Activated effector memory CD4-positive, alpha-beta T cell treated with anti-CD3 and anti-CD28 coated beads, Interleukin-2, amount 50 U/mL, for 16 hours (primary cell): ENCODE data around the gene SH2D3A.
"Not testable (repeated sequence)": the region's sequence is repeated elsewhere in the genome, so short reads cannot be mapped to it uniquely, and the experiment has no call there.

Experiments
- DNase-seq: peaks from one replicate; pipeline ENCODE4 v3.0.0-alpha.2; 2020

The SH2D3A gene

DNA sequence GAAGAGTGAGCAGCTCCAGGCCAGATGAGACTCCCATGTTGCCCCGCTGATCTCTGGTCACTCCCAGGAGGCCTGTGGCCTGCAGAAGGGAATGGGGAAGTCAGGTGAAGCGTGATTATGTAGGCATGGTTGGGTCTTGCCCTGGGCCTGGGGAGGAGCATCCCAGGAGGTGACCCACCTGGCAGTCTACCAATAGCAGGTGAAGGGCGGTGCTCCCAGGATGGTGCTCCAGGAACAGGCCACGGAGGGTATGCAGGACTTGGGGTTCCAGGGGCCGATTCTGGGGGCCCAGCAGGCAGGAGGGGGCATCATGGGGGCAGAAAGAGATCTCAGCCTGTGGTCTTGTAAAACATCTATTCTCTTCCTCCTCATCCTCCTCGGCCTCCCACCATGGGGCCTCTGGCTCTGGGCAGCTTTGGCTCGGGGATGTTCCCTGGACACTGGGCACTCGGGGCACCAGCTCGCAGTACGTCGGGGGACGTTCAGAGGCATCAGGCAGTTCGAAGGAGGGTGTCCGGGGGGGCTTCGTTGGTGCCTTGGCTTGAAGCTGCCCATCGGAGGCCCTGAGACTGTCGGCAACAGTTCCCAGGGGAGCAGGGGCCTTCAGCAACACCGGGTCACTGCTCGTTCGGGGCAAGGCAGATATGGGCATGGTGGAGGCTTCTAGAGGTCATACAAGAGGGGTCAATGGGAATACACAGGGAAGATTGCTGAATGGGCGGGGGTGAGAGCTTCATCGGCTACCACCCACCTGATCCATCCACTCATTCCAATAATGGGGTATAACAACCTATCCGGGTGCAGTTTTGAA lies 12.4 kb downstream of the SH2D3A start:
- peak; percentile 57 for DNase-seq

DNA sequence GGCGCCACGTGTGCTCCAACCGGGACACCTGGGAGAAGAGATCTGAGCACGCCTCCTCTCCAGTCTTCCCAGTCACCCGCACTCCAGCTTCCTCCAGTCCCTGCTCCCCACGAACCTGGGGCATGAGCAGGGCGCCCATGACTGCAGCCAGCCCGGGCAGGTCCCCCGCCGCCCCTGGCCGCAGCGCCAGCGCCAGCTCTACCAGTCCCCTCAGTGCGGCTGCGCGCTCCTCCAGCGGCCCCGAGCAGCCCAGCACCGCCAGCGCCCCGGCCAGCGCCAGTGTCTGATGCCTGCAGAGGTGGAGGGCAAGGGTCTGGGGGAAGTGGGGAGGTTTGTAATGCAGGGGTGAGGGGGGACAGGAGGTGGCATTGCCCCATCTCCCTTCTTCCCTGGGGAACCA lies 13.1 kb downstream of the SH2D3A start:
- peak; percentile 58 for DNase-seq

DNA sequence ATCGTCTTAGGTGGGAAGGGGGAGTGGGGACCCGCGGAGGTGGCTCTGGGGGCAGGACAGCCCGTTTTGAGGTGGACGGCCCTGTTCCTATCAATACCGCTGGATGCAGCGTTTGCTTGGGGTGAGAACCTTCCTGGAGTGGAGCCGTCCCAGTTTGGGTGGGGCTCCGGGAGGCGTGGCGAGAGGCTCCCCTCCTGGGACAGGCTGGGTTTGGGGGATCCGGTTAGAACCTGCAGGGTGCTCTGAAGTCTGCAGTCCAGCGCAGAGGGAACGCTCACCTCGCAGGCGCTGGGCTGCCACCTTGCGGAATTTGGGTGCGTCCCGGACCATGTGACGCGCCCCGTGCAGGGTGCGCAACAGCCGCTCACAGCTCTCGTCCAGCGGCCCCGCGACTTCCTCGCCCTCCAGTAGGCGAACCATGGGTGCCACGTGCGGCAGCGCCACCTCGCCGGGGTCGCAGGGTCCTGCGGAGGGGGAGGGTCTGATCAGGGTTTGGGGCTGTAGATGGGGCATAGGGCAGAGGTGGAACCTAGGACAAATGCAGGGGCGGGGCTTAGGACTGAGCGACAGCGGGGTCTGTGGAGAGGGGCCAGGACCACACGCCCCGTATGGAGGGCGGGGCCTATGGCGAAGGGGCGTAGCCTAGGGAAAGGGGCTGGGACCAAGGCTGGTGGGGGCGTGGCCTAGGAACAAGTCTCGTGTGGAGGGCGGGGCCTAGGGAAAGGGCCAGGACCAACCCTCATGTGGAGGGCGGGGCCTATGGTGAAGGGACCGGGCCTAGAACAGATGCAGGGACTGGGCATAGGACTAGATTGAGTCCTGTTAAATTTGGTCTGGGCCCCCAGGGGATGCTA lies 13.8 kb downstream of the SH2D3A start:
- DNase-seq, result peak; percentile 90

DNA sequence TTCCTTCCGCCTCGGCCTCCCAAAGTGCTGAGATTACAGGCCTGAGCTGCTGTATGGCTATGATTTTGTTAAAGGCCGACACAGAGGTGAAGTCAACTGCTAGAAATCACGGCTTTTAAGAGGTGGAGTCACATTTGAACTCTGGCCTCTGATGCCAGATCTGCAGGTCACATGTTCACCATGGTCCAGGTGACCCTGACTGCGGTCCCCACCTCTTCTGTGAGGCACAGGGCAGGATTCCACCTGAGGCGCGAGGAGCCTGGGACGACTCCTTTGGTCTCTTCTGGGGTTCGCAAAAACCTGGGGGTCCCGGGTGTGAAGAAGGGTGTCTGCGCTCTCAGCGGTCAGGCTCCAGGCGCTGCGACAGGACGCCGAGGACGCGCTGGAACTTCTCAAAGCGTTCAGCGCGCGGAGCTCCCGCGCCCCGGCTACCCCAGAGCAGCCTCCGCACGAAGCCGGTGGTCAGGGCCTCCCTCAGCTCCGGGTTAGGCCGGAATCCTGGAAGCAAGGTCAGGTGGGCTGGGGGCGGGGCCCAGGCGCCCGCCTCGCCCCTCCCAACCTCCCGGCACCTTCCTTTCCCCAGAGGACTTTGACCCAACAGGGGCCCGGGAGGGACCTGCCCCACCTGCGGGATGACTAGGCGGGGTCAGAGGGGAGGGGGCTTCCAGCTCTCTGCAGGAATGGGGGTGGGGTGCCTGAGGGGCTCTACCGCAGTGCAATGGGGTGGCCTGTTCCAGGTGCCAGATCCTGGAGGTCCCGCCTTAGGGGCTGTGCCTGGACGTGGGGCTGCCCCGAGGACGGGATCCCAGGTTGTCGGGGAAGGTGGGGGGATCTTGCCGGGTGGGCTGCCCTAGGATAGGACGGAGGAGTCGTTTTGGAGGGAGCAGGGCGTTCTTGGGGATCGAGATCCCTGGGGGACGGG lies 14.7 kb downstream of the SH2D3A start:
- no peak for DNase-seq

DNA sequence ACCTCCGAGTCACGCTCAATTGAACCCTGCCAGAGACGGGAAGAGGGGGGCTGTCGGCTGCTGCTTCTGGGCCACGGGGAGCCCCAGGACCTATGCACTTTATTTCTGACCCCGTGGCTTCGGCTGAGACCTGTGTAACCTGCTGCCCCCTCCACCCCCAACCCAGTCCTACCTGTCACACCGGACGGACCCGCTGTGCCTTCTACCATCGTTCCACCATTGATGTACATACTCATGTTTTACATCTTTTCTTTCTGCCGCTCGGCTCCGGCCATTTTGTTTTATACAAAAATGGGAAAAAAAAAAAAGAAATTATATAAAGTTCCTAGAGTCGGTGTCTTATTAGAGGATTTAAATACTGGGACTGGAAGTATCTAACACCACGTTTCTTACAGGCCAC lies 16.0 kb downstream of the SH2D3A start:
- no peak for DNase-seq

DNA sequence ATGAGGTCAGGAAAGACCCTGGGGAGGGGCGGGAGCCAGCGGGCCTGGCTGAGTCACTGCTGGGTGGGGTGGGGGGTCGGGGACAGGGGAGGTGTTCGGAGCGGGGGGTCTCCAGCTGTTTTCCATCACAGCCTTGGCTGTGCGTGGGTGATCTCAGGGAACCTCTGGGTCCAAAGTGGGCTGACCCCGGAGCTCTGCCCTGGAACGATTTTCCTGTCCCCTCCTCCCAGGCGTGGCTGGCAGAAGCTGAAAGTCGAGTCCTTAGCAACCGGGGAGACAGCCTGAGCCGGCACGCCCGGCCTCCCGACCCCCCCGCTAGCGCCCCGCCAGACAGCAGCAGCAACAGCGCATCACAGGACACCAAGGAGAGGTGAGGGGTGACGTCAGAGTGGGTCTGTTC lies 17.2 kb downstream of the SH2D3A start:
- no peak for DNase-seq

DNA sequence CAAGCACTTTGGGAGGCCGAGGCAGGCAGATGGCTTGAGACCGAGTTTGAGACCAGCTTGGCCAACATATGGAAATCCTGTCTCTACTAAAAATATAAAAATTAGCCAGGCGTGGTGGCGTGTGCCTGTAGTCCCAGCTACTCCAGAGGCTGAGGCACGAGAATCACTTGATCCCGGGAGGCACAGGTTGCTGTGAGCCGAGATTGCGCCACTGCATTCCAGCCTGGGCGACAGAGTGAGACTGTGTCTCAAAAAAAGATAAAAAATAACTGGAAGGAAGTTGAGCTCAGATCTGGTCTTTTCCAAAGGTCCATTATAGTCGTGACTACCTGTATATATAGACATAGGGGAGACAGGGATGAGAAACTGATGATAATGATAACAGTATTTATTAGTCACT lies 18.7 kb downstream of the SH2D3A start:
- not testable (repeated sequence) for DNase-seq

DNA sequence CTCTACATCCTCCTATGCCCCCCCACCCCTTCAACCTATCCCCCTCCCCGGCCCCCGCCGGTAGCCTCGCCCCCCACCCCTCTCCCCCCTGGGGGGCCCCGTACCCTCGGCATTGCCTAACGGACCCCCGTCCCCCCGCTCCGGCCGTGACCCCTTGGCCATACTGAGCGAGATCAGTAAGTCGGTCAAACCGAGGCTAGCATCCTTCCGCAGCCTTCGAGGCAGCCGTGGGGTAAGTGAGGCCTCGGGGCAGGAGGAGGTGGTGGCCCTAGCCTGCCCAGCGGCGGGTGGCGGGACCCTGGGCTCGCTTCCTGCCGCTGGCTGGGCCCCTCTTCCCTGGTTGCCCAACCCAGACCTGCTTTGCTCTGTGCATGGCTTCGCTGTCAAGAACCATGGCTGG lies 21.3 kb downstream of the SH2D3A start:
- DNase-seq, result no peak

DNA sequence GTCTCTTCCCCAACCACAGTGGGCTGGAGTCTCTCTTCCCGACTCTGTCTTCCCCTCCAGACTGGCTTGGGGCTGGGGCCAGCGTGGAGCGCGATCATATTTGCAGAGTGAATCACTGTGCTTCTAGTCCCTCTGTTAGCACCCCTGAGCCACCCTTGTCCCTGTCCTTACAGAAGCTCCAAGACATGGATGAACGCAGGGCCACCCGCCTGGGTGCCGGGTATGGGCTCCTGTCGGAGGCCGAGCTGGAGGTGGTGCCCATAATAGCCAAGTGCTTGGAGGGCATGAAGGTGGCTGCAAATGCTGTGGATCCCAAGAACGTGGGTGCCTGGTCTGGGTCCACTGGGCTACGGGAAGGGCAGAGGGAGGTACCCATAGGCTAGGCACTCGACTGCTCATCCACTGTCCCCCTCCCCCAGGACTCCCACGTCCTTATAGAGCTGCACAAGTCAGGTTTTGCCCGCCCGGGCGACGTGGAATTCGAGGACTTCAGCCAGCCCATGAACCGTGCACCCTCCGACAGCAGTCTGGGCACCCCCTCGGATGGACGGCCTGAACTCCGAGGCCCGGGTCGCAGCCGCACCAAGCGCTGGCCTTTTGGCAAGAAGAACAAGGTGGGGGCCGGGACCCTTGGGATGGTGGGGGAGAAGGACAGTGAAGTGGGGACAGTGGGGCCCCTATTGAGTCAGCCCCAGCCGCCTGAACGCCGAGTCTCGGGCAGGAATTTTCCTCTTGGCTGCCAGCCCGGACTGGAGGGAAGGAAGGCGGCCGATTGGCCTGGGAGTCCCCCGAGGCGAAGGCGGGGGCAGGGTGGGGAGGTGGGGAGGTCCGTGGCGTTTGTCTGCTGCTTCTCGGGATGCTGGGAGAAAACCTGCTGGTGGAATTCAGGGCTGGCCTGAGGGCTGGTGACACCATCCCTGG lies 22.6 kb downstream of the SH2D3A start:
- DNase-seq, result no peak

DNA sequence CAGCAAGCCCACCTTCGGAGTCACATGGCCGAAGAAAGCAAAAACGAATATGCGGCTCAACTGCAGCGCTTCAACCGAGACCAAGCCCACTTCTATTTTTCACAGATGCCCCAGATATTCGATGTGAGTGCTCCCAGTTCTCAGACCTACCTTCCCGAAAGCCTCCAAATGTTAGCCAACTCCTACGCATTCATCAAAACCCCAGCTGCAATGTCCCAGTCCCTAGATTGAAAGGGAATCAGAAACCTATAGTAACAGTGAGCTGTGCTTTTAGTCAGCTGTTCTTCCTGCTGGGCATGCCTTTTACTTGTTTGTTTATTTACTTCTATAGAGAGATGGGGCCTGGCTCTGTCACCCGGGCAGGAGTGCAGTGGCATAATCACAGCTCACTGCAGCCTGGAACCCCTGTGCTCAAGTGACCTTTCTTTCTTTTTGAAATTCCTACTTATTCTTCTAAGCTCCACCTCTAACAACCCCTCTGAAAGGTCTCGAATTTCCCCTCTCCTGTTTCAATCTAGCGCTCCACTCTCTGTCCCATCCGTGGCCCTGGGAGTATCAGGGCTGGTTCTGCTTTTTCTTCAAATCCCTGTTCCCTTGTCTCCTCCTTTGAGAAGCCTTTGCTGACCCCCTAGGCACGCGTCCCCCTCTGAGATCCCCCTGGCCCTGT lies 23.4 kb downstream of the SH2D3A start:
- DNase-seq, result no peak

DNA sequence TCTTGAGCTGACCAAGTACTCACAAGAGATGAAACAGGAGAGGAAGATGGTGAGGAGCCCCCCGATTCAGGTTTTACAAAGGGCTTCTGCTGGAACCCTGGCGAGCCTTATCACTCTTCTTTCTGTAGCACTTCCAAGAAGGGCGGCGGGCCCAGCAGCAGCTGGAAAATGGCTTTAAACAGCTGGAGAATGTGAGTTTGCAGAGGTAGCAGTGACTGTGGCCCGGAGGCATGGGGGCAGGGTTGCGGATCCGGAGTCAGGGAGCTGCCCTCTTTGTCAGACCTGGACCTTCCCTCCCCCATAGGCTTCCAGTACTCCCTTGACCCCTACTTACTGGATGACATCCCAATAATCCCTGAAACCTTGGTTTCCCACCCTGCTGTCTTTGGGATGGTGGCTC lies 24.2 kb downstream of the SH2D3A start:
- no peak for DNase-seq

DNA sequence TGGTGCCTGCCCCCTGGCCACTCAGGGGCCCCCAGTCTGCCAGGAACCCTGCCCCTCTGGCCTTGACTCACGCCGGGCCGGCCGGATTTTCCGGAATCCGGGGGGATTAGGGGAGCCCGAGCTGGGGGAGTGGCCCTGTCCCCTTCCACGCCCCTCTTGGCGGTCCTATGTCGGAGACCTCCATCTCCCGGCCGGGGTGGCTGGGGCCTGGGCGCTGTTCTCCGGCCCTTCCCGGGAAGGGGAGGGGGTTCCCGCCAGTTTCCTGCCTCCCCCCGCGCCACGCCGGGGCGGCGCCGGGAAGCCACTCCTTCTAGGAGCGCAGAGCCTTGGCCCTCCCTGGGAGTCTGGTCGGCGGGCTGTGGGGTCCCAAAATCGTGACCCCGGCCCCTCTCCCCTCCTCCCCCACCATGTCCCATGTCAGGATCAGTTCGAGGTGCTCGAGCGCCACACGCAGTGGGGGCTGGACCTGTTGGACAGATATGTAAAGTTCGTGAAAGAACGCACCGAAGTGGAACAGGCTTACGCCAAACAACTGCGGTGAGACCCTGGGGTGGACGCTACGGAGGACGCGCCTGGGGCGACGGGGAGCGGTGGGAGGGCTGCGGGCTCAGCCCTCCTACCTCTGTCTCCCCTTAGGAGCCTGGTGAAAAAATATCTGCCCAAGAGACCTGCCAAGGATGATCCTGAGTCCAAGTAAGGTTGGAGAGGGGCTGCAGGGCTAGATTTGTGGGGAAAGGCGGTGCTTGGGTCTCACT lies 26.5 kb downstream of the SH2D3A start:
- DNase-seq, result peak; percentile 70

DNA sequence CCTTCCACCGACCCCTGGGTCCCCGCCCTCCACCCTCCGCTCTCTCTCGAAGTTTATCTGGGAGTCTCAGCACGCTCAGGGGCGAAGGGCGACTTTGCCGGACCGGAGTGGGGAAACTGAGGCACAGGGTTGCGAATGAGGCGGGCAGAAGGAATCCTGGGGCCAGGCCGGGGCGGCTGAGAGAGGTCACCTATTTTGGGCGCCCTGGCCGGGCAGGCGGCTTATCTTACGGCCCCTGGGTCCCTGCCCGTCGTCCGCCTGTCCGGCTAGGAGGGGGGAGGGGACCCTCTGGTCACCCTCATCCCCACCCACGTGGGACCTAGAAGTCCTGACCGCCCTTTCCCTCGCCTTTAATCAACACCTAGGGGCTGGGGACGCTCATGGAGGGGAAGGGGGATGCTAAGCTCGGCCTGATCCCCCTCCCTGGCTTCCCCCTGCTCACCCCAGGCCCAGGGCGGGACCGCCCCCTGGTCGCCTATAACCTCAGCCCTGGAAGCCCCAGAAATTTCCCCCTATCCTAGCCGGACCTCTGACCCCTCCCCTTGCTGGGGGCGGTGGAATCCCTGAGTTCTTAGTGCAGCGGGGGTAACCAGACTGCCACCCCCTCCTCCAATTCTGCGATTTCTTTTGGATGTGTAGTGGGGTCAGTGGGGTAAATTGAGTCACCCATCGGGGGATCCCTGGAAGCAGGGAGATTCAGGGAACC lies 27.2 kb downstream of the SH2D3A start:
- no peak for DNase-seq

DNA sequence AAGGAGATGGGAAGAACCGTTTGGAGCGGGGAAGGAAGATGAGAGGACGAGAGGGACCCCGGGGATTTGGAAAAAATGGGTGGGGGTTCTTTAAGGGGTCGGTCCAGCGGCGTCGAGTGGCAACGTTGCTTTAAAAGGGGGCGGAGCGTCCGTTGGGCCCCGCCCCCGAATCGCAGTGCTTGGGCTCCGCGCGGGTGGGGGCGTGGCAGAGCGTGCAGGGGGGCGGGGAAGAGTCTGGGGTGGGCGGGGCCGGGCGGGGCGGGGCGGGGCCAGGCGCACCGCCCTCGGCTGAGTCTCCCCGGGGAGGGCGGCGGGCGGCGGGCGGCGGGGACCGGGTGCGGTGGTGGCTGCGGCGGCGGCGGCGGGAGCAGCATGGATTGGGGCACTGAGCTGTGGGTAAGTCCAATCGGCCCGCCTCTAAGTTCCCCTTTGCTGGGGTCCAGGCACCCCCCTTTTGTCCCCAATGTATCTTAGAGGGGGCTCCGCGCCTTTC lies 27.8 kb downstream of the SH2D3A start, which contains the start of gene TRIP10:
TSS of gene TRIP10 (plus strand) at position 291 of the 493 bp plus-strand sequence. CDS start at position 373, 82 bp downstream.
- peak; percentile 93 for DNase-seq

DNA sequence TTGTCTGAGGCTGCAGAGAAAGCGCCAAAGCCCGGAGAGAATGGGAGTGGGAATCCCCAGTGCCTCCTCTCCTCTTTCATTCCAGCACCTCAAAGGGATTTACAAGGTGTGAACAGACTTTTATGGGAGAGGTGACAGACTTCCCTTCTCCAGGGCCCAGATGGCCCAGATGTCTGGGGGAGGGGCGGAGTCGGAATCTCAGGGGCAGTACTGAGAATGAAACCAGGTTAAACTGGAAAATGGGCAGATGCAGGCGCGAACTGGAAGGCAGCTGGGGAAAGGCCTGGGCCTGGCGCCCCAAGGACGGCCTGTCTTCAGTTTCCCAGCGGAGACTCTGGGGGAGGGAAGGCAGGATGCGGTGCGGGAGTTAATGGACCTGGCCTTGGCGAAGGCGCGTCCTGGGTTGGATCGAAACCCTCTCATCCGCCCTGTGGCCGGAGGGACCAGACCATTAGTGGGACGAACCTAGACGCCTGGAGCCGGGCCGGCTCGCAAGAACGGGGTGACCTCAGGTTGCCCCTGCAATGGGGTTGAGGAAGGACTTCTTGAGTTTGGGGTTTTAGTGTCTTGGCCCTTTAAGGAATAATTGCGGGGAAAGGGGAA lies 28.3 kb downstream of the SH2D3A start:
- peak; percentile 77 for DNase-seq

DNA sequence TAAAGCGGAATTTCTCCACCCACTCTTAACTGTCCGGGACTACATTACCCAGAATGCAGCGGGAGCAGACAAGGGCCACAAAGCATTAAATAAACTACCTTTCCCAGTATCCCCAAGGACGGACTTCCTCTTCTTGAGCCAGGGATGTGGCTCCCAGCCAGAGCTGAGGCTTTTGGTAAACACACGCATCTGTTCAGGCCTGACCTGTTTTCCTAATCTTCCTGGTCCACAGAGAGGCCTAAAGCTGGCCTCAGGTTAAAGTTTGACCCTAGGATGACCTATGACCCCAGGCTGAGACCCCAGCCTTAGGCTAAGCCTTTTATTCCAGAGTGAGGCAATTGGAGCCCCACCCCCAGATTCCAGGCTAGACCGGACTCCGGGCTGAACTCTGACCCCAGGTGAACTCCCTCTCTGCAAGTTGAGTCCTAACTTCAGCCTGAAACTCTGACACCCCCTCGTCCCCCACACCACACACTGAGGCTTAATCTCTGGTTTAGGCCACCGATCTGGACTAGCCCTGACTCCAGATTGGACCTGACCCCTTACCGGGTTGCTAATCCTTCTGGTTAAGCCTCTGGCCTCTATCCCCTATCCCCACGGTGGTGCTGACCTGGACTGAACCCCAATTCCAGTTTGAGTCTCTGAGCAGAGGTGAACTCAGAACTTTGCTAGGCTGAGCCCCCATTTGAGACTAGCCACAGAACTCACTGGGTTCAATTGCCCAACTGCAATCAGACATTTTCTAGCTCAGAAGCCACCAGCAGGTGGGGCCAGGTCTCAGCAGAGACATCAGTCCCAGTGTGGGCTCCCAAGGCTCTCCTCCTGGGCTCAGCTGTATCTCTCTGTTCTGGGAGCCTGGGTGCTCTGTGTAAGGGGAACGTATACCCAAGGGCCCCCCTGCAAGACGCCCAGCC lies 29.1 kb downstream of the SH2D3A start:
- peak; percentile 91 for DNase-seq

DNA sequence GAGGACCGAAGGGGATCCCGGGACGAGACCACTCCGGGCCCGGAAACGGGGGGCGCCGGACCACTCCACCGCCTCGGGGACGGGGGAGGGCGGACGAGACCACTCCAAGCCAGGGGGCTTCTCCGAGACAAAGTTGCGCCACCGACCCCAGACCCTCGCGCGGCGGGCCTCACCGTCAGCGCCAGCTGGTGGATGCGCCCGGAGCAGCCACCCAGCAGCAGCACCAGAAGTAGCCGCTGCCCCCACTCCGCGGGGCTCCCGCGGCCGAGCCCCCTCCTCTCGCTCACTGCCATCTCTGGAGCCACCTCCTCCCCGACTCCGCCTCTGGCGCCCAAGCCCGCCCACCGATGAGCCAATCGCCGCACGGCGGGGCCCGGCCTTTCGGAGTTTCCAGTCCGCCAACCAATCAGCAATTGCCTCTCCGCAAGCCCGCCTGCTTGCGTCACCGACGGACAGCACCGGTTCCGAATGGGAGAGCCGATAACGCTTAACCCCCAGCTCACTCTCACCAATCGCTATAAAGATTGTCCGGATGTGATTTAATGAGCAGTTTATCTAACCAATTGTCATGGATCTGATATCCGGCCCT lies 29.9 kb downstream of the SH2D3A start, which contains the start of gene GPR108:
TSS of gene GPR108 (minus strand) at position 297 of the 589 bp plus-strand sequence. CDS start at position 293, 4 bp downstream.
- peak; percentile 100 for DNase-seq
